Measurements from ENCODE around the gene LEMD1. TPM values are rescaled to one million over a fixed set of nuclear protein-coding genes. Genes with fewer than 3 reads are reported as not detected.

The LEMD1 gene
- not detected for total RNA-seq
- long read RNA-seq: 0 reads

GRCh38 chr1:205421798-205422197 is at the start of gene LEMD1:
LEMD1 (minus strand) TSS chr1:205422056; CDS start chr1:205420536, 1,520 bp downstream.
- DNase-seq (ENCODE audit: low spot score): no peak

- no peak for DNase-seq (ENCODE audit: low spot score)
Measured at GRCh38 chr1:205470131-205470530, 48.3 kb upstream of the LEMD1 start.

GRCh38 chr1:205466595-205467220 is 44.9 kb upstream of the LEMD1 start:
- DNase-seq (ENCODE audit: low spot score): no peak

- no peak for DNase-seq (ENCODE audit: low spot score)
Measured at GRCh38 chr1:205465392-205465791, 43.5 kb upstream of the LEMD1 start.

GRCh38 chr1:205458777-205459566 is 37.1 kb upstream of the LEMD1 start:
- DNase-seq (ENCODE audit: low spot score): no peak

- DNase-seq (ENCODE audit: low spot score): no peak
Measured at GRCh38 chr1:205456868-205457745, 35.3 kb upstream of the LEMD1 start.

- no peak for DNase-seq (ENCODE audit: low spot score)
Measured at GRCh38 chr1:205456383-205456867, 34.6 kb upstream of the LEMD1 start.

GRCh38 chr1:205455581-205456382 is 33.9 kb upstream of the LEMD1 start, which contains the start of gene BLACAT1:
BLACAT1 (minus strand) TSS chr1:205456045.
- no peak for DNase-seq (ENCODE audit: low spot score)

GRCh38 chr1:205454903-205455335 is 33.1 kb upstream of the LEMD1 start:
- no peak for DNase-seq (ENCODE audit: low spot score)

- DNase-seq (ENCODE audit: low spot score): no peak
Measured at GRCh38 chr1:205453466-205453865, 31.6 kb upstream of the LEMD1 start.

GRCh38 chr1:205452933-205453332 is 31.1 kb upstream of the LEMD1 start:
- DNase-seq (ENCODE audit: low spot score): no peak

GRCh38 chr1:205452364-205452763 is 30.5 kb upstream of the LEMD1 start:
- DNase-seq (ENCODE audit: low spot score): no peak

- no peak for DNase-seq (ENCODE audit: low spot score)
Measured at GRCh38 chr1:205451759-205452164, 29.9 kb upstream of the LEMD1 start.

GRCh38 chr1:205451202-205451601 is 29.3 kb upstream of the LEMD1 start:
- DNase-seq (ENCODE audit: low spot score): no peak

GRCh38 chr1:205450448-205450847 is 28.6 kb upstream of the LEMD1 start:
- DNase-seq (ENCODE audit: low spot score): no peak

GRCh38 chr1:205449750-205450443 is 28.0 kb upstream of the LEMD1 start:
- DNase-seq (ENCODE audit: low spot score): no peak

- no peak for DNase-seq (ENCODE audit: low spot score)
Measured at GRCh38 chr1:205449254-205449749, 27.4 kb upstream of the LEMD1 start.

GRCh38 chr1:205448540-205449253 is 26.8 kb upstream of the LEMD1 start:
- no peak for DNase-seq (ENCODE audit: low spot score)

Measured in mesenteric fat pad (tissue), 1 donor.